Measurements from ENCODE around the gene GALNT18.

The GALNT18 gene

GRCh38 chr11:11592146-11592684 is 29.6 kb downstream of the GALNT18 start:
- no peak for ATAC-seq
- no peak for TF ChIP-seq ISL1 (CRISPR knock-in tag; IDR thresholded peaks at IDR 0.05)
- no peak for TF ChIP-seq ZNF70 (CRISPR knock-in tag; IDR thresholded peaks at IDR 0.05)

GRCh38 chr11:11589437-11589836 is 32.4 kb downstream of the GALNT18 start:
- no peak for ATAC-seq
- TF ChIP-seq RARB (CRISPR knock-in tag; IDR thresholded peaks at IDR 0.05), result no peak
- TF ChIP-seq CREB5 (CRISPR knock-in tag; IDR thresholded peaks at IDR 0.05; ENCODE audit: low read depth), result no peak
- no peak for TF ChIP-seq SNAI2 (CRISPR knock-in tag; IDR thresholded peaks at IDR 0.05)
- TF ChIP-seq ZNF8 (CRISPR knock-in tag; IDR thresholded peaks at IDR 0.05), result no peak
- no peak for TF ChIP-seq GLIS3 (CRISPR knock-in tag; IDR thresholded peaks at IDR 0.05)

GRCh38 chr11:11588891-11589290 is 32.9 kb downstream of the GALNT18 start:
- TF ChIP-seq CSRNP3 (CRISPR knock-in tag; IDR thresholded peaks at IDR 0.05), result no peak
- ATAC-seq, result no peak

- TF ChIP-seq ZNF8 (CRISPR knock-in tag; IDR thresholded peaks at IDR 0.05), result no peak
- no peak for TF ChIP-seq TOX (CRISPR knock-in tag; IDR thresholded peaks at IDR 0.05; ENCODE audit: borderline replicate concordance)
- TF ChIP-seq CSRNP3 (CRISPR knock-in tag; IDR thresholded peaks at IDR 0.05), result no peak
- TF ChIP-seq ISL1 (CRISPR knock-in tag; IDR thresholded peaks at IDR 0.05), result no peak
- TF ChIP-seq ARNTL (CRISPR knock-in tag; IDR thresholded peaks at IDR 0.05; ENCODE audit: borderline replicate concordance, low read depth), result no peak
- TF ChIP-seq ZFP30 (CRISPR knock-in tag; IDR thresholded peaks at IDR 0.05), result no peak
- no peak for TF ChIP-seq ESRRG (CRISPR knock-in tag; IDR thresholded peaks at IDR 0.05)
- TF ChIP-seq GLIS3 (CRISPR knock-in tag; IDR thresholded peaks at IDR 0.05), result no peak
- TF ChIP-seq CSDC2 (CRISPR knock-in tag; IDR thresholded peaks at IDR 0.05), result no peak
- ATAC-seq, result no peak
Measured at GRCh38 chr11:11588243-11588642, 33.6 kb downstream of the GALNT18 start.

- no peak for ATAC-seq
- no peak for TF ChIP-seq POU6F1 (CRISPR knock-in tag; IDR thresholded peaks at IDR 0.05; ENCODE audit: borderline replicate concordance, low read depth)
- no peak for TF ChIP-seq ZFP3 (CRISPR knock-in tag; IDR thresholded peaks at IDR 0.05)
- TF ChIP-seq TOX (CRISPR knock-in tag; IDR thresholded peaks at IDR 0.05; ENCODE audit: borderline replicate concordance), result no peak
- TF ChIP-seq OSR1 (CRISPR knock-in tag; IDR thresholded peaks at IDR 0.05), result no peak
- no peak for TF ChIP-seq CSDC2 (CRISPR knock-in tag; IDR thresholded peaks at IDR 0.05)
- no peak for TF ChIP-seq SNAI2 (CRISPR knock-in tag; IDR thresholded peaks at IDR 0.05)
Measured at GRCh38 chr11:11587122-11587521, 34.7 kb downstream of the GALNT18 start.

GRCh38 chr11:11586465-11586864 is 35.3 kb downstream of the GALNT18 start:
- no peak for TF ChIP-seq ZFP30 (CRISPR knock-in tag; IDR thresholded peaks at IDR 0.05)
- no peak for TF ChIP-seq ISL1 (CRISPR knock-in tag; IDR thresholded peaks at IDR 0.05)
- no peak for TF ChIP-seq CSDC2 (CRISPR knock-in tag; IDR thresholded peaks at IDR 0.05)
- TF ChIP-seq ZNF70 (CRISPR knock-in tag; IDR thresholded peaks at IDR 0.05), result no peak
- TF ChIP-seq PATZ1 (CRISPR knock-in tag; IDR thresholded peaks at IDR 0.05; ENCODE audit: borderline replicate concordance), result no peak
- no peak for TF ChIP-seq BACH2 (CRISPR knock-in tag; IDR thresholded peaks at IDR 0.05; ENCODE audit: borderline replicate concordance)
- TF ChIP-seq GLIS3 (CRISPR knock-in tag; IDR thresholded peaks at IDR 0.05), result no peak
- ATAC-seq, result no peak

Data from SK-N-SH treated with all-trans-retinoic acid at 6 μM for 48 hours (cell line).